Fibroblast of skin of abdomen (primary cell): ENCODE data around the gene DOCK6.
"Not testable (repeated sequence)": the region's sequence is repeated elsewhere in the genome, so short reads cannot be mapped to it uniquely, and the experiment has no call there.

Experiments used
- DNase-seq: peaks from one replicate; pipeline ENCODE4 v3.0.0-alpha.2; 2013

The DOCK6 gene

GRCh38 chr19:11171144-11171543 lies 91.2 kb downstream of the DOCK6 start:
- no peak for DNase-seq

- no peak for DNase-seq
Observed at GRCh38 chr19:11169896-11170678, 92.2 kb downstream of the DOCK6 start.

GRCh38 chr19:11168568-11168967 lies 93.8 kb downstream of the DOCK6 start:
- peak; percentile 85 for DNase-seq

GRCh38 chr19:11166281-11167142 lies 95.8 kb downstream of the DOCK6 start:
- no peak for DNase-seq

GRCh38 chr19:11165486-11166030 lies 96.8 kb downstream of the DOCK6 start:
- DNase-seq: peak; percentile 31

GRCh38 chr19:11164879-11165406 lies 97.4 kb downstream of the DOCK6 start:
- peak; percentile 81 for DNase-seq

GRCh38 chr19:11164296-11164695 lies 98.0 kb downstream of the DOCK6 start:
- no peak for DNase-seq

- DNase-seq: not testable (repeated sequence)
Observed at GRCh38 chr19:11160440-11160768, 101.9 kb downstream of the DOCK6 start.

GRCh38 chr19:11159598-11160439 lies 102.5 kb downstream of the DOCK6 start:
- DNase-seq: no peak

GRCh38 chr19:11155373-11156120 lies 106.8 kb downstream of the DOCK6 start, which contains the start of gene SPC24:
Gene SPC24 (minus strand): TSS chr19:11155782. CDS start chr19:11155776, 6 bp downstream.
- DNase-seq: peak; percentile 99

GRCh38 chr19:11154683-11155047 lies 107.7 kb downstream of the DOCK6 start:
- DNase-seq: no peak

GRCh38 chr19:11152318-11153062 lies 109.8 kb downstream of the DOCK6 start:
- no peak for DNase-seq

GRCh38 chr19:11151181-11151580 lies 111.1 kb downstream of the DOCK6 start:
- no peak for DNase-seq
